GM21723 (cell line): ENCODE results near the gene TPSB2.
"Not testable (repeated sequence)": the region's sequence is repeated elsewhere in the genome, so short reads cannot be mapped to it uniquely, and the experiment has no call there.

Experiments
- ATAC-seq: cut with Tn5 transposase; IDR thresholded peaks from one replicate; pipeline ENCODE4 v1.9.1; 2021; ENCODE audit warnings: mild to moderate bottlenecking, moderate library complexity; ENCODE audit not compliant: unreplicated experiment

Gene TPSB2

DNA sequence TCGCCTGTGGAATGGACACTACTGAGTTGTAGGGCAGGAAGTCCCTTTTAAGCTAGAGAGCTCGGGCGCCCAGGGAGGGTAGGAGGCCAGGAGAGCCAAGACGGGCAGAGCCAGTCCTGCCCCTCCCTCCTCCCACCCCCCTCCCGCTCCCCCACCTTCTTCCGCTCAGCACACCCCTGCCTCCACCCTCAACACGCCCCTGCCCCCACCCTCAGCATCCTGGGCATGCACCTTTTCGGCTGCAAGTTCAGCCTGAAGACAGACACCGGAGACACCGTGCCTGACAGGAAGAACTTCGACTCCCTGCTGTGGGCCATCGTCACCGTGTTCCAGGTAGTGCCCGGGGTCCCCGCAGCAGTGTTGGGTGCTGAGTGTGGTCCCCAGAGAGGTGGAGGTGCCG is 23.2 kb downstream of the TPSB2 start:
- ATAC-seq: no peak

DNA sequence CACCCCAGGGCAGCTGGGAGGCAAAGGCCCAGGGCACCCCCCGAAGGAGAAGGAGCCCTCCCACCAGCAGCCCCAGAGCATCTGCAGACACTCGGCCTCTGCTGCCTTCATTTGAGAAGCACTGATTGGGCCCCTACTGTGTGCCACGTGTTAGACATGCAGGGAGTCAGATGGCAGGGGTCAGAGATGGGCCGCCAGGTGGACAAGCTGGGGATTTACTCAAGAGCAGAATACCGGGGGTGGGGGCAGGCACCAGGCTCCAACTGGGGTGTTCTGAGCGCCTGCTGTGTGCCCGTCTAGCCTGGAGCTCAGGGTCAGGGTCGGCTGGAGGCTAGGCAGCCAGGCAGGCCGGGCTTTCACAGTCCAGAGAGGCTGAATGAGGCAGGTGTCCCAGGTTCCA is 23.7 kb downstream of the TPSB2 start:
- no peak for ATAC-seq

DNA sequence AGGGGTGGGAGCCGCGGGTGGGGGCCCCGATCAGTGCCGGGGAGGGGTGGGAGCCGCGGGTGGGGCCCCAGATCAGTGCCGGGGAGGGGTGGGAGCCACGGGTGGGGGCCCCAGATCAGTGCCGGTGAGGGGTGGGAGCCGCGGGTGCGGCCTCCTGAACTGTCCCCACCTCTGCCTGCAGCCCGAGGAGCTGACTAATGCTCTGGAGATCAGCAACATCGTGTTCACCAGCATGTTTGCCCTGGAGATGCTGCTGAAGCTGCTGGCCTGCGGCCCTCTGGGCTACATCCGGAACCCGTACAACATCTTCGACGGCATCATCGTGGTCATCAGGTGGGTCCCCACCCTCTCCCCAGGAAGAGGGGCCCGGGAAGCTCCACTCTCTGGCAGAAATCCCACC is 25.1 kb downstream of the TPSB2 start:
- ATAC-seq: no peak

DNA sequence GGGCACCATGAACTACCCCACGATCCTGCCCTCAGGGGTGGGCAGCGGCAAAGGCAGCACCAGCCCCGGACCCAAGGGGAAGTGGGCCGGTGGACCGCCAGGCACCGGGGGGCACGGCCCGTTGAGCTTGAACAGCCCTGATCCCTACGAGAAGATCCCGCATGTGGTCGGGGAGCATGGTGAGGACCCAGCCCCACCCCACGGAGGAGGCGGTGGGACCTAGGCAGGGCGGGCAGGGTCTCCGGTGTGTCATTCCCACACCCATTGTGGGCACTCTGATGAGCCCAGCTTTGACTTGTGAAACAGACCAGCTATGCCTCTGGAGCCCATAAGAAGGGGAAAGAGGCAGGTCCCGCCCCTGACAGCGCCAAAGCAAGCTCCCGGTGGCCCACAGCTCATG is 27.7 kb downstream of the TPSB2 start:
- no peak for ATAC-seq

DNA sequence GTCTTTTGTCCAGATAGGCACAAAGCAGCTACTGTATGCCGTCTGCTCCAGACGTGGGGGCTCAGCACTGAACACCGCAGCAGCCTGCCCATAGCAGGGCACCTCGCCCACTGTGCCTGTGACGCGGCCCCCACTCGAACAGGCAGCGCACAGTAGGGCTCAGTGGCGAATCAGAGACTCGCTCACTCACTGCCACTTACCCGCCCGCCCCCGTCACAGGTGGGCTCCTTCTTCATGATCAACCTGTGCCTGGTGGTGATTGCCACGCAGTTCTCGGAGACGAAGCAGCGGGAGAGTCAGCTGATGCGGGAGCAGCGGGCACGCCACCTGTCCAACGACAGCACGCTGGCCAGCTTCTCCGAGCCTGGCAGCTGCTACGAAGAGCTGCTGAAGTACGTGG is 28.5 kb downstream of the TPSB2 start:
- ATAC-seq: no peak

DNA sequence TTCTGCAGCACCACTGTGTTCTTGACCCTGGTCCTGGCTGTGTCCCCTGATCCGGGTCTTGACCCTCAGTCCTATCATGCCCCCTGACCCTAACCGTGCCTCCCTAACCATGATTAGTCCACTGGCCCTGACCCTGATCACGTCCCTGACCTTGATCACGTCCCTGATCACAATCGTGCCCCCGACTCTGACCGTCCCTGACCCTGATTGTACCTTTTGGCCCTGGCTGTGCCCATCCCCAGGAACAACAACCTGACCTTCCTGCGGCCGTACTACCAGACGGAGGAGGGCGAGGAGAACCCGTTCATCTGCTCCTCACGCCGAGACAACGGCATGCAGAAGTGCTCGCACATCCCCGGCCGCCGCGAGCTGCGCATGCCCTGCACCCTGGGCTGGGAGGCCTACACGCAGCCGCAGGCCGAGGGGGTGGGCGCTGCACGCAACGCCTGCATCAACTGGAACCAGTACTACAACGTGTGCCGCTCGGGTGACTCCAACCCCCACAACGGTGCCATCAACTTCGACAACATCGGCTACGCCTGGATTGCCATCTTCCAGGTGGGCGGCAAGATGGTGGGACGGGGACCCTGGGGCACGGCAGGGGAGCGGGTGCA is 29.9 kb downstream of the TPSB2 start:
- no peak for ATAC-seq

DNA sequence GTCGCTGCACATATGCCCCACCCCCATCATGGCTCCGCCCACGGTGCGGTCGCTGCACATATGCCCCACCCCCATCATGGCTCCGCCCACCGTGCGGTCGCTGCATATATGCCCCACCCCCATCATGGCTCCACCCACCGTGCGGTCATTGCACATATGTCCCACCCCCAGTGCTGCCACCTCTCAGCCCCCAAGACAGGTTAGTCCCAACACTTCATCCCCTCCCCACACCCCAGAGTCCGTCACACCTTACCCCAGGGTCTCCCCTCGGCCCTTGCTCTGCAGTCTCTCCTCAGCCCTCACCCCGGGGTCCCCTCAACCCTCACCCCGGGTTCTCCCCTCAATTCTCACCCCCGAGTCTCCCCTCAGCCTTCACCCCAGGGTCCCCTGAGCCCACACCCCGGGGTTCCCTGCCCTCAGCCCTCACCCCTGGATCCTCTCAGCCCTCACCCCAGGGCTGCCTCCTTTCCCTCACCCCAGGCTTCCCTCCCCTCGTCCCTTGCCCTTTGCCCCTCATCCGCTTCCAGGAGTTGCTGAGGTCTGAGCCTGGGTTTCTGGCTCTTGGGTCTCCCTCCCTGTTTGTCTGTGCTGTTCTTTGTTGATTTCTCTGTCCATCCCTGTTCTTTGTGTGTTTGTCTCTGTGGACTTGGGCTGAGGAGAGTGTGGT is 30.5 kb downstream of the TPSB2 start:
- ATAC-seq: no peak

DNA sequence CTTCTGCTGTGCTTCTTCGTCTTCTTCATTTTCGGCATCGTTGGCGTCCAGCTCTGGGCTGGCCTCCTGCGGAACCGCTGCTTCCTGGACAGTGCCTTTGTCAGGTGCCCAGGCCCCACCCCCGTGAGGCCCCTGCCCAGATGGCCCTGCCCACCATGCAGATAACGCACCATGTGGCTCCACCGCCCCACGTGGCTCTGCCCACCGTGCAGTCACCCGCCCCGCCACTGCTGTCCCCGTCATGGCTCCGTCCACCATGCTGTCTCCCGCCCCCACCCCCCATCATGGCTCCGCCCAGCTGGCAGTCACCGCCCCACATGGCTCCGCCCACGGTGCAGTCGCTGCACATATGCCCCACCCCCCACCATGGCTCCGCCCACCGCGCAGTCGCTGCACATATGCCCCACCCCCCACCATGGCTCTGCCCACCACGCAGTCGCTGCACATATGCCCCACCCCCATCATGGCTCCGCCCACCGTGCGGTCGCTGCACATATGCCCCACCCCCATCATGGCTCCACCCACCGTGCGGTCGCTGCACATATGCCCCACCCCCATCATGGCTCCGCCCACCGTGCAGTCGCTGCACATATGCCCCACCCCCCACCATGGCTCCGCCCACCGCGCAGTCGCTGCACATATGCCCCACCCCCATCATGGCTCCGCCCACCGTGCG is 31.2 kb downstream of the TPSB2 start:
- not testable (repeated sequence) for ATAC-seq

DNA sequence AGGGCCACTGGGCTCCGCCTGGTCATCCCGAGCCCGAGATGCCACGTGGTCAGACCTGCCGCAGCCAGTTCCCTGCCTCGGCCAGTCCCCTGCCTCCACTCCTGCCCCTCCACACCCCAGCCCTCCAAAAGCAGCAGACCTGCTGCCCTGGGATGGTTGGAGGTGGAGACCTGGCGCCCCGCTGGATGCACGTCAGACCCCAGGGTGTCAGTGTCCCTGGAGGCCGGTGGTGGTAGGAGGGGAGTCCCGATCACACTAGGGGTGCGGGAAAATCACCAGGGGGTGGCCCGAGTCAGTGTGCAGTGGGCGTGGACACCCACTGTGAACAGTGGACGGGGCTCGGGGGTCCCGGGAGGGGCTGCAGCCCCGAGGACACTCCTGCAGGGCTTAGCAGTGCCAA is 31.8 kb downstream of the TPSB2 start:
- ATAC-seq: no peak

DNA sequence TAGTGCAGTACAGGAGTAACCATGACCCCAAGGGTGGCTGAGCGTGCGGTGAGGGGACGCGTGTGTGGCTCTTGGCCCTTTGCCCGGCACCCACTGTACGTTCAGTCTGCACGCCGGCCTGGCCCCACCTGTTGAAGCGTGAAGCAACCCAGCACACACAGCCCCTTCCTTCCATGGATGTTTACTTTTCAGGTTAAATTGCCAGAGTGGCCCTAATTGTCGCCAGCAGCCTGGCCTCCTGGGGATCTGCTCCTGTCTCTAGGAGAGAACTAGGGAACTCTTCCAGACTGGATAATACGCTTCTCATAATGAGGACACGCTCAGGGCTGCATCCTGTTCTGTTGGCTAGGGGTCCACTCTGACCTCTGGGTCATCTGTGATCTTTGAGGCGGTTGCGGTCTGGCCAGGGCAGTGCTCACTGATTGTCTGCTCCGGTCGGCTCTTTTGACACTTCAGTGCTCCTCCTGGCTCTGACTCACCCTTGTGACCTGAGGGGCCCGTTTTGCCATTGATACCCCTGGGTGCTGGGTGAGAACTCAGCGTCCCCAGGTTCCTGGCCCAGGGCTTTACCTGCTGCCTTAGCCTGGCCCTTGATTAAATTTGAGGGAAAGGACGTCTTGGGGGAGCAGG is 32.6 kb downstream of the TPSB2 start:
- ATAC-seq: no peak

DNA sequence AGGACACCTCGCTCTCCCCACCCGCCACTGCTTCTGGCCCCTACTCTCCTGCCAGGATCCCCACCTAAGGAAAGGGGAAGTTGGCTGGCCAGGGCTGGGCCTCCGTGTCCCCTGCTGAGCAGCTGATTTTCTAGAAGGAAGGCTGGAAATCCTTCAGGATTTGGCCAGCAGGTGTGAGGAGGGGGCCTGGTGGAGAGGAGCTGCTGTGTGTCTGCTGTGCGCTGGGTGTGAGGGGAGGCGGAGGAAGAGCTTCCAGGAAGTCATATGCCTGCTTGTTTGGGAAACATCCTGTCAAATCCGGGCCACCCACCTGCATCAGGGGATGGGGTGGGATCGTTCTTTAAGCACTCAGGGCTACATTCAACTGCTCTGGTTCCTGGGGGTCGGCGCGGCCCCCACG is 33.5 kb downstream of the TPSB2 start:
- no peak for ATAC-seq

DNA sequence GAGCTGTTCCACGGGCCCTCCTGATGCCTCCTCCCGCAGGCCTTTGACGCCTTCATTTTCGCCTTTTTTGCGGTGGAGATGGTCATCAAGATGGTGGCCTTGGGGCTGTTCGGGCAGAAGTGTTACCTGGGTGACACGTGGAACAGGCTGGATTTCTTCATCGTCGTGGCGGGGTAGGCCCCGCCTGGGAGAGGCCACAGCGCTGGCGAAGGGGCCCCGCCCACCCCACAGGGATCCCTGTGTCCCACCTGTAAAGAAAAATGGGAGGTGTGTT is 34.7 kb downstream of the TPSB2 start:
- no peak for ATAC-seq

DNA sequence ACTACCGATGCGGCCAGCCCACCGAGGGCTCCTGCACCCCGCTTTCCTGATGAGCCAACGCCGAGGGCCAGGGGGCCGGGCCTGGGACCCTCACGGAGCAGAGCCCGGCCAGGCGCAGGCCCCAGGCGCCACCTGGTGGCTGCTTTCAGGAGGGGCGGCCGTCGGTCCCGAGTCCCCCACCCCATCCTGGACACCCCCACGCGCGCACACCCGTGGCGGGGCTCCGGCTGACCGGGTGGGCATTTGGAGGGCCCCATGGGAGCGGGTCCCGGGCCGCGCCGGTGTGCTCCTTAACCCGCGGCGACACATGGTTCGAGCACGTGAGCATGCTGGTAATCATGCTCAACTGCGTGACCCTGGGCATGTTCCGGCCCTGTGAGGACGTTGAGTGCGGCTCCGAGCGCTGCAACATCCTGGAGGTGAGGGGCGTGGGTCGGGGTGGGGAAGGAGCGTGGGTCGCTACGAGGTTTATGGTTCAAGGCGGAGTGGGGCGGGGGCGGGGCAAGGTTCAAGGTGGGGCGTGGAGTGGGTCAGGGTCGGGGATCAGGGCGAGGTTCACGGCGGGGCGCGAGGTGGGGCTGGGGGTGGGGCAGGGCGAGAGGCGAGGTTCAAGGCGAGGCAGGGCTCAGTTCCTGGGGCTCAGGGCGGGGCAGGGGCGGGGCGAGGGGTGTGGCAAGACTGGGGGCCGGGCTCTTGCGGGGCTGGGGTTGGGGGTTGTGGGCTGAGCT is 35.2 kb downstream of the TPSB2 start:
- no peak for ATAC-seq

DNA sequence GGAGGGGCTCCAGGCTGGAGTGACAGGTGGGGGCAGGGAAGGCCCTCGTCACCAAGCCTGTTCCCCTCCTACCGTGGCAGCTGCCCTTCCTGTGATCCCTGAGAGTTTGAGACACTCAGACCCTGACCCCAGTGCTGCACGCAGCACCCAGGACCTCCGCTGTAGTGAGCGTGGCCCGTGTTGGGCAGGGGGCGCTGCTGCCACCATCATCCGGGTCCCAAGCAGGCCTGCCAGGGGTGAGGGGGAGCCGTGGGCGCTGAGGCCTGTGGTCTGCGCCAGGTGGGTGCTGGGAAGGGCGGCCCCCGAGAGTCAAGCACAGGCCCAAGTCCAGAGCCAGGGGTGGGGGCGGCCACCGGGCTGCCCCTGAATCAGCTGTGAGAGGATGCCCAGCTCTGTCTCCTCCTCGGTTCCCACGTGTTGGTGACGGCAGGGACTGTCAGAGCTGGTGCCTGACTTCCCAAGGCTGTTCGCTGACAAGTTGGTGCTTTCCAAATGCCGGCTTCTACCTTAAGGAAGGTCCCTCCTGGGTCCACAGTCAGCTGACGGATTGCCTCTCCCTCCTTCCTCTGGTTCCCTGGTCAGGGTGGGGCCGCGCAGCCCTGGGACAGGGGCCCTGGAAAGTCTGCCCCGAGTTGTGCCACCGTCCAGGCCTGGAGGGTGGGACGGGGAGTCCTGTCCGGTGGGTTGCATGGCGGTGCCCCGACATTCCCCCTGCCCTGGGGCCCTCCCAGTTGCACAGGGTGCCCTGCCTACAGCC is 36.0 kb downstream of the TPSB2 start:
- no peak for ATAC-seq

DNA sequence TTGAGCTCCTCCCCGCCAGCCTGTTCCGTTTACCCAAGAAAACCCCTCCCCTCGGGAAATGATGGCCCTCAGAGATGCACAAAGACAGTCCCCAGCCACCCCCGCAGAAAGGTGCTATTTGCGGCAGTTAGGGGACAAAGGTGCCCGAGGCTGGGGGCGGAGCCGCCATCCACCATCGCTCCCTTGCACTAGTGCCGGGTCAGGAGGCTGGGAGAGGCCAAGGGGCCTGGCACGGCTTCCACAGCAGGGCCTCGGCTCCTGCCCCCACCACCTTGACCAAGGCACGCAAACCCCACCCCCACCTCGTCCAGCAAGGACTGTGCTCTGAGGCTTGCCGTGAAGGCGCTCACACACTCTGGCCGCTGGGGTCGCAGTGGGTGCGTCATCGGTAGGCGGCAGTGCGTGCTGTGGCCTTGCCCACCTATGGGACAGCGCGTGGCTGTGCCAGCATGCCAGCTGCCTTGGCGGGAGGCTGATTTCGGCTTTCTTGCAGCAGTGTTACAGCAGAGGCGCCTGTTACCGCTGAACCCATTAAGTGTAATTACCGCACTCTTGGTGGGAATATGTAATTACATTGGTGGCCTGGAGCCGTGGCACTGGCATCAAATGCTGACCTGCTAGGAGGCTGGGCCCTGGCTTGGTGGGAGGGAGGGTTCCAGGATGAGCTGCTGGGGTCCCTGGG is 36.7 kb downstream of the TPSB2 start:
- no peak for ATAC-seq

DNA sequence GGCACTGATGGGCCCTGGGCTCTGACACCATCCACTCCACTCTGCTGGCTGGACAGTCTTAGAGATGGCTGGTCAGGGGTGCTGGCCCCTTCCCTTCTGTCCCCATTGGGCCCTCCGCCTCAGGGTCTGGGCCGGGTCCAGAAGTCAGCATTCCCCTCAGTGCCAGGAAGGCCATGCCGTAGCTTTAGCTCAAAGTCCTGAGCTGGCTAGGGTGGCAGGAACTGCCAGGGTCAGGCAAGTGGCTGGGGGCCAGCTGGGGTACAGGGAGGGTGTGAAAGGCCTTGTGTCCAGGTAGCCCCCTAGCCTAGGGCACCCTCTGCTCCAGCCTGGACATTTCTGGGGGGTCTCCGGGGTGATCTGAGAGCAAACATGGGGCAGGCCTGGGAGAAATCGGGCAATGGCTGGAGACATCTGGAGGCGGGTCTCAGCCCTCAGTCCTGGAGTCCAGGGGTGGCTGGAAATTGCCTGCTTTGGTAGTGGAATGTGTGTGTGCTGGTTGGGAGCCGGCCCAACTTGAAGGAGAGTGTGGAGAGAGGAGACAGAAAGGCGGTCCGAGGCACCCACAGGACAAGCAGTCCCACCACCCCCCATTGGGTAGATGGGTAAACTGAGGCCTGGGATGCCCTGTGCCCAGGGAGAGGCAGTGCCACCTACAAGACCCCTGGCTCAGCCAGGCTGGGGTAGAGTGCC is 37.5 kb downstream of the TPSB2 start:
- ATAC-seq: no peak

DNA sequence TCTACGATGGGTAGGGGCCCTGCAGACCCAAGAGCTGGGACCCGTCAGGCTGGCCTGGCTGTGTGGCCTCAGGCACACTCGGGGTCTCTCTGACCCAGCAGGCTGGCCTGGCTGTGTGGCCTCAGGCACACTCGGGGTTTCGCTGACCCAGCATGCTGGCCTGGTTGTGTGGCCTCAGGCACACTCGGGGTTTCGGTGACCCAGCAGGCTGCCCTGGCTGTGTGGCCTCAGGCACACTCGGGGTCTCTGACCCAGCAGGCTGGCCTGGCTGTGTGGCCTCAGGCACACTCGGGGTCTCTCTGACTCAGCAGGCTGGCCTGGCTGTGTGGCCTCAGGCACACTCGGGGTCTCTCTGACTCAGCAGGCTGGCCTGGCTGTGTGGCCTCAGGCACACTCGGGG is 39.2 kb downstream of the TPSB2 start:
- ATAC-seq: not testable (repeated sequence)

DNA sequence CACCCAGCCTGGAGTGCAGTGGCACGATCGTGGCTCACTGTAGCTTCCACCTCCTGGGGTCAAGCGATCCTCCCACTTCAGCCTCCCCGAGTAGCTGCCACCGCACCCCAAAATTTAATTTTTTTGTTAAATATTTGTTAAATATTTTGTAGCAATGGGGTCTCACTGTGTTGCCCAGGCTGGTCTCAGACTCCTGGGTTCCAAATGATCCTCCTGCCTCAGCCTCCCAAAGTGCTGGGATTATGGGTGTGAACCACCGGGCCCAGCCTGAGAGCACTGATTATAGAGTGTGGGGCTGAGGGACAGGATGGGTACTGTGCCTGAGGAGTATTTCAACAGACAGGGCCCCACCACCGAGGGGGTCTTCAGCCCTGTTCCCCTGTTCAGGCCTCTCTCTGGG is 40.5 kb downstream of the TPSB2 start:
- no peak for ATAC-seq

DNA sequence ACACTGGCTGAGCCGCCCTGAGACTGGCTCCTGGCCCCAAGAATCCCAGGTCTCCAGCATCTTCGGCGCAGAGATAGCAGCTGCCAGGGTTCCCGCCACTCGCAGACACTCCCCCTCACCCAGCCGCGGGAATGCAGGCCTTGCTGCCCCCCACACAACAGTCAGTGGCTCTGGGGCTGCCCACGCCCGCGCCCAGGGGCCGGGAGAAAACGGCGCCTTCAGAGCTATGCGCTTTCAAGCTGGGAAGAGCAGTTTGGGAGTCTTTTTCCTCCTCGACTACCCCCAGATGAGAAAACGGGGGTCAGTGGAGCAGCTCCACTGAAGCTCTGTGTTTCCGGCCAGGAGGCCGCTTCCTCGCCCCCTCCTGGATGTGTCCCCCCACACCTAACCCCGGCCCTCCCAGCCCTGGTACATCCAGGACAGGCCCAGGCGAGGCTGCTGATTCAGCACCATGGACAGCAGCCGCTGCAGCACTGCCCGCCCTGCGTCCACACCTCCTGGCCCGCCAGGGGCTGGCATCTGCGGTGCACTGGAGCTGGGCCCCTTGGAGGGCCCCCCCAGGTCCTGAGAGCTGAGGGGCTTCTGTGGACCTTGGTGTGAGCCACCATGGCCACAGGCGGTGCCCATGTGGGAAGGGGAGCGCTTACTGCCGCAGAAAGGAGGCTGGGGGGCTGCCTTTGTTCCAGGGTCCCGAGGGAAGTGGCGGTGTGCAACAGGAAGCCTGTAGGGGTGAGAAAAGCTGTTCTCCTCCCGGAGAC is 41.4 kb downstream of the TPSB2 start:
- no peak for ATAC-seq
